Measurements from ENCODE around the gene KRTAP4-16. TPM values are rescaled to one million over a fixed set of nuclear protein-coding genes. Genes with fewer than 3 reads are reported as not detected.
"Not testable (repeated sequence)": the region's sequence is repeated elsewhere in the genome, so short reads cannot be mapped to it uniquely, and the experiment has no call there.

KRTAP4-16 gene
- total RNA-seq, 4 donors from 2014 or later: not detected

- 73 to 79% methylated on average over 2 of the region's 2 CpGs for WGBS, 2 donors
- intact Hi-C loops (cut with DNase I; ENCODE audit: low total_unique reads): no loop called here
- H3K4me3 ChIP-seq (ENCODE audit: low read depth, poor library complexity, severe bottlenecking): no peak overlapping the region
- TF ChIP-seq POLR2A (IDR thresholded peaks at IDR 0.05) (no peak), CTCF (IDR thresholded peaks at IDR 0.05) (no peak)
- DNase-seq (ENCODE audit: low spot score in 2 of 2): no peak
These were observed 43.3 kb upstream of the KRTAP4-16 start for GRCh38 chr17:41145261-41145660.

- DNase-seq (ENCODE audit: low spot score in 2 of 2): no peak
- TF ChIP-seq POLR2A (IDR thresholded peaks at IDR 0.05) (no peak), CTCF (IDR thresholded peaks at IDR 0.05) (no peak)
- WGBS, 2 donors: 92 to 94% methylated on average over 1 of the region's 1 CpG
- intact Hi-C loops (cut with DNase I; ENCODE audit: low total_unique reads): no loop called here
- H3K4me3 ChIP-seq (ENCODE audit: low read depth, poor library complexity, severe bottlenecking): no peak overlapping the region
These were observed 42.8 kb upstream of the KRTAP4-16 start for GRCh38 chr17:41144846-41145245.

- TF ChIP-seq POLR2A (IDR thresholded peaks at IDR 0.05): no peak
- no peak for TF ChIP-seq CTCF (IDR thresholded peaks at IDR 0.05)
- intact Hi-C loops (cut with DNase I; ENCODE audit: low total_unique reads): no loop called here
- no peak for DNase-seq (ENCODE audit: low spot score in 2 of 2)
- no peak overlapping the region for H3K4me3 ChIP-seq (ENCODE audit: low read depth, poor library complexity, severe bottlenecking)
These were observed 39.4 kb upstream of the KRTAP4-16 start for GRCh38 chr17:41141361-41141760.

GRCh38 chr17:41140360-41141131 is 38.5 kb upstream of the KRTAP4-16 start, which contains the start of gene KRTAP4-6:
KRTAP4-6 (minus strand) TSS chr17:41140544; CDS start chr17:41140487, 57 bp downstream.
- intact Hi-C loops (cut with DNase I; ENCODE audit: low total_unique reads): no loop called here
- WGBS, 2 donors: 77% methylated on average over 6 of the region's 6 CpGs
- TF ChIP-seq POLR2A (IDR thresholded peaks at IDR 0.05): no peak
- TF ChIP-seq CTCF (IDR thresholded peaks at IDR 0.05): no peak
- no peak within 1 kb of the TSS for H3K4me3 ChIP-seq (ENCODE audit: low read depth, poor library complexity, severe bottlenecking)
- no peak for DNase-seq (ENCODE audit: low spot score in 2 of 2)

GRCh38 chr17:41139865-41140264 is 37.9 kb upstream of the KRTAP4-16 start:
- H3K4me3 ChIP-seq (ENCODE audit: low read depth, poor library complexity, severe bottlenecking); intact Hi-C loops (cut with DNase I; ENCODE audit: low total_unique reads); DNase-seq (ENCODE audit: low spot score in 2 of 2): not testable (repeated sequence)
- 88 to 92% methylated on average over 11 to 12 of the region's 12 CpGs for WGBS, 2 donors

GRCh38 chr17:41133880-41134735 is 32.1 kb upstream of the KRTAP4-16 start:
- intact Hi-C loops (cut with DNase I; ENCODE audit: low total_unique reads): no loop called here
- H3K4me3 ChIP-seq (ENCODE audit: low read depth, poor library complexity, severe bottlenecking): no peak overlapping the region
- DNase-seq (ENCODE audit: low spot score in 2 of 2): no peak
- TF ChIP-seq POLR2A (IDR thresholded peaks at IDR 0.05) (no peak), CTCF (IDR thresholded peaks at IDR 0.05) (no peak)
- WGBS, 2 donors: 50 to 52% methylated on average over 2 of the region's 2 CpGs

Data from lower leg skin (tissue), 4 donors.